PC-3 (cell line): ENCODE results near the gene ROGDI. TPM values are rescaled to one million over a fixed set of nuclear protein-coding genes. Genes with fewer than 3 reads are reported as not detected.

Experiments used
- ATAC-seq: fragments of 200-7000 bp; cut with Tn5 transposase; 2 replicates; pipeline ENCODE4 v1.9.1; 2020; ENCODE audit warnings: mild to moderate bottlenecking, moderate library complexity
- BruUV-seq: library from RNA; stranded (reverse); fragments of 400-500 nt; replicated peaks from 2 replicates; lab custom pipeline; 2021; lab: Mats Ljungman, UMichigan
- CTCF ChIA-PET: fragments of 300-600 bp; sonication (Branson Sonifier 250); formaldehyde crosslinking; loops from one replicate; lab custom pipeline; 2022; ENCODE audit warnings: antibody characterized with exemption; lab: Charles Lee
- POLR2A ChIA-PET: fragments of 300-600 bp; sonication (Branson Sonifier 250); formaldehyde crosslinking; loops from one replicate; lab custom pipeline; 2022; ENCODE audit warnings: antibody characterized with exemption; ENCODE audit not compliant: unreplicated experiment; lab: Charles Lee
- DNase-seq: peaks from one replicate; pipeline ENCODE4 v3.0.0-alpha.2; 2015
- H2AFZ ChIP-seq: fragments of 300-600 bp; sonication (generic); 2 replicates; pipeline ENCODE4 v1.6.0; 2016; ENCODE audit warnings: antibody characterized with exemption, low read length
- H3F3A ChIP-seq: fragments of 300-600 bp; sonication (generic); one replicate; pipeline ENCODE4 v1.6.0; 2017; ENCODE audit warnings: antibody characterized with exemption, low read length, control low read depth, mild to moderate bottlenecking; ENCODE audit not compliant: unreplicated experiment
- H3K27ac ChIP-seq: fragments of 300-600 bp; sonication (generic); 2 replicates; pipeline ENCODE4 v1.5.1; 2016; ENCODE audit warnings: mild to moderate bottlenecking, low read length
- H3K27me3 ChIP-seq: fragments of 300-600 bp; sonication (generic); 2 replicates; pipeline ENCODE4 v1.6.1; 2016; ENCODE audit warnings: low read length, mixed read lengths
- H3K36me3 ChIP-seq: fragments of 300-600 bp; sonication (generic); 2 replicates; pipeline ENCODE4 v1.6.1; 2016; ENCODE audit warnings: low read depth, mixed run types, low read length, mixed read lengths
- H3K4me1 ChIP-seq: fragments of 300-600 bp; sonication (generic); 2 replicates; pipeline ENCODE4 v1.5.1; 2016; ENCODE audit warnings: low read length; ENCODE audit not compliant: insufficient read depth
- H3K4me2 ChIP-seq: fragments of 300-600 bp; sonication (generic); 2 replicates; pipeline ENCODE4 v1.6.0; 2016; ENCODE audit warnings: low read length
- H3K4me3 ChIP-seq: fragments of 300-600 bp; sonication (generic); 2 replicates; pipeline ENCODE4 v1.5.1; 2016; ENCODE audit warnings: mild to moderate bottlenecking, low read length, mixed read lengths
- H3K79me2 ChIP-seq: fragments of 300-600 bp; sonication (generic); 2 replicates; pipeline ENCODE4 v1.6.1; 2017; ENCODE audit warnings: low read length, mixed read lengths
- H3K9ac ChIP-seq: fragments of 300-600 bp; sonication (generic); 2 replicates; pipeline ENCODE4 v1.6.0; 2016; ENCODE audit warnings: mild to moderate bottlenecking, low read length
- H3K9me2 ChIP-seq: fragments of 300-600 bp; sonication (generic); replicated peaks from 2 replicates; pipeline ENCODE4 v1.6.1; 2016; ENCODE audit warnings: mixed run types, low read length, mixed read lengths
- H3K9me3 ChIP-seq: fragments of 300-600 bp; sonication (generic); 2 replicates; pipeline ENCODE4 v1.6.1; 2016; ENCODE audit warnings: low read length, mixed read lengths
- H4K20me1 ChIP-seq: fragments of 300-600 bp; sonication (generic); 2 replicates; pipeline ENCODE4 v1.6.1; 2016; ENCODE audit warnings: low read length, mixed read lengths
- EZH2 ChIP-seq: fragments of 300-600 bp; sonication (generic); IDR thresholded peaks from one replicate; pipeline ENCODE4 v1.6.1; 2017; ENCODE audit warnings: antibody characterized with exemption, mild to moderate bottlenecking, low read length; ENCODE audit not compliant: unreplicated experiment
- EZH2phosphoT487 ChIP-seq: fragments of 300-600 bp; sonication (generic); IDR thresholded peaks from 2 replicates; pipeline ENCODE4 v1.6.1; 2018; ENCODE audit warnings: mild to moderate bottlenecking, antibody characterized with exemption, low read length, borderline replicate concordance
- intact Hi-C: fragments of 100-400 bp; cut with micrococcal nuclease; formaldehyde crosslinking; loops from 2 replicates; pipeline ENCODE4 v1.9.0; 2023
- total RNA-seq: library from RNA; depleted of rRNA; stranded (reverse); fragments of >200 nt; gene quantifications from 2 replicates; pipeline ENCODE4 v1.2.3, GENCODE V29; 2014
- TF ChIP-seq, protein P1 (sequence below): fragments of 300-600 bp; sonication (generic); conservative IDR thresholded peaks from 2 replicates; pipeline ENCODE4 v1.5.1; 2017; ENCODE audit warnings: antibody characterized with exemption, low read depth, mild to moderate bottlenecking, low read length

The ROGDI gene
- total RNA-seq, 1 experiment from 2014 or later = 23.3 TPM

DNA sequence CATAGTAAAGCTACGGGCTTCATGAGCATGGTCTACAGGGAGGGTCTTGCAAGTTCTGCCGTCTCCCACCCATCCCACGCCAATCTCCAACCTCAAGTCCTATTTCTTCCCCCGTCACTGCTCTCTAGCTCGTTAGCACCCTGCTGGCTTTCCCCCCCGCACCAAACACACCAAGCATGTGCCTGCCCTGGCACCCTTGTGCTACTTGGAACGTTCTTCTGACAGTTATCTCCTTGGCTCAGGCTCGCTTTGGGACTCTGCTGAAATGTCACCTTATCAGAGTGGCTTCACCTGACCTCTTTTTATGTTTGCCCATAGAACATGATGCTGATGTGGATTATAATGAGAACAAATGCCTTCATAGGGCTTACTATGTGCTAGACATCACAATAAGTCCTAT, 22.8 kb upstream of the ROGDI start:
- Histone ChIP-seq H3F3A (no peaks in the 10 kb centered on the region), H3K9me2 (no peaks in the 10 kb centered on the region), H2AFZ (no peak overlapping the region), H3K27ac (no peak overlapping the region), H3K4me3 (no peak overlapping the region), H3K36me3 (peaks cover 40% of the 10 kb centered on the region; the same call in 1 of the 2 replicates), H3K79me2 (no peaks in the 10 kb centered on the region), H3K4me1 (no peaks in the 10 kb centered on the region), H3K9ac (no peak overlapping the region), H3K9me3 (no peaks in the 10 kb centered on the region), H3K4me2 (no peak overlapping the region), H3K27me3 (no peaks in the 10 kb centered on the region), H4K20me1 (no peaks in the 10 kb centered on the region)
- ChIA-PET CTCF (no interaction called here), POLR2A (no interaction called here)
- BruUV-seq = no TSS peak
- no peak for TF ChIP-seq EZH2phosphoT487
- TF ChIP-seq EZH2 = no peak
- TF ChIP-seq, protein P1, sequence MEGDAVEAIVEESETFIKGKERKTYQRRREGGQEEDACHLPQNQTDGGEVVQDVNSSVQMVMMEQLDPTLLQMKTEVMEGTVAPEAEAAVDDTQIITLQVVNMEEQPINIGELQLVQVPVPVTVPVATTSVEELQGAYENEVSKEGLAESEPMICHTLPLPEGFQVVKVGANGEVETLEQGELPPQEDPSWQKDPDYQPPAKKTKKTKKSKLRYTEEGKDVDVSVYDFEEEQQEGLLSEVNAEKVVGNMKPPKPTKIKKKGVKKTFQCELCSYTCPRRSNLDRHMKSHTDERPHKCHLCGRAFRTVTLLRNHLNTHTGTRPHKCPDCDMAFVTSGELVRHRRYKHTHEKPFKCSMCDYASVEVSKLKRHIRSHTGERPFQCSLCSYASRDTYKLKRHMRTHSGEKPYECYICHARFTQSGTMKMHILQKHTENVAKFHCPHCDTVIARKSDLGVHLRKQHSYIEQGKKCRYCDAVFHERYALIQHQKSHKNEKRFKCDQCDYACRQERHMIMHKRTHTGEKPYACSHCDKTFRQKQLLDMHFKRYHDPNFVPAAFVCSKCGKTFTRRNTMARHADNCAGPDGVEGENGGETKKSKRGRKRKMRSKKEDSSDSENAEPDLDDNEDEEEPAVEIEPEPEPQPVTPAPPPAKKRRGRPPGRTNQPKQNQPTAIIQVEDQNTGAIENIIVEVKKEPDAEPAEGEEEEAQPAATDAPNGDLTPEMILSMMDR = no peak
- no peak for DNase-seq
- ATAC-seq = no peak
- intact Hi-C loops = no loop called here

DNA sequence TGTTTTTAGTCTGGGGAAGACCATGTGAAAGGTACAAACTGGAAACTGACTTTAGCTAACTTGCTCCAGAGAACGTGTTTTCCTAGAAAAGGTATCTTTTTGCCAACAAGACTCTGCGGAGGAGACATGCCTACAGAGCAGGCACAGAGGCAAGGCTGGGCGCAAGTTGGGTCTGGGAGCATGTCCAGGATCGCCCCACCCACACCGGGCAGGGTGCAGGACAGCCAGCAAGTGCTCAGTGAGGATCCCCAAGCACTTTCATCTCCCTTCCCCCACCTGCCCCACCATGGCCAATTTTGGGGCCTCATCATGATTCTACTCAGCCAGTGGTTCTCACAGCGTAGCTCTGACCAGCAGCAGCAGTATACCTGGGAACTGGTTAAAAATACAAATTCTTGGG, 18.2 kb upstream of the ROGDI start:
- Histone ChIP-seq H3K4me3 (no peak overlapping the region), H2AFZ (no peak overlapping the region), H3K4me1 (no peaks in the 10 kb centered on the region), H3K9me2 (no peaks in the 10 kb centered on the region), H3K9me3 (no peaks in the 10 kb centered on the region), H3F3A (no peaks in the 10 kb centered on the region), H3K9ac (no peak overlapping the region), H3K4me2 (no peak overlapping the region), H4K20me1 (no peaks in the 10 kb centered on the region), H3K27ac (no peak overlapping the region), H3K27me3 (no peaks in the 10 kb centered on the region), H3K36me3 (peaks cover 30% of the 10 kb centered on the region; the same call in 1 of the 2 replicates), H3K79me2 (no peaks in the 10 kb centered on the region)
- no peak for ATAC-seq
- intact Hi-C loops = no loop called here
- no peak for TF ChIP-seq EZH2
- no peak for TF ChIP-seq EZH2phosphoT487
- TF ChIP-seq, protein P1 = no peak
- CTCF ChIA-PET = no interaction called here
- POLR2A ChIA-PET = no interaction called here
- no peak for DNase-seq
- no TSS peak for BruUV-seq

DNA sequence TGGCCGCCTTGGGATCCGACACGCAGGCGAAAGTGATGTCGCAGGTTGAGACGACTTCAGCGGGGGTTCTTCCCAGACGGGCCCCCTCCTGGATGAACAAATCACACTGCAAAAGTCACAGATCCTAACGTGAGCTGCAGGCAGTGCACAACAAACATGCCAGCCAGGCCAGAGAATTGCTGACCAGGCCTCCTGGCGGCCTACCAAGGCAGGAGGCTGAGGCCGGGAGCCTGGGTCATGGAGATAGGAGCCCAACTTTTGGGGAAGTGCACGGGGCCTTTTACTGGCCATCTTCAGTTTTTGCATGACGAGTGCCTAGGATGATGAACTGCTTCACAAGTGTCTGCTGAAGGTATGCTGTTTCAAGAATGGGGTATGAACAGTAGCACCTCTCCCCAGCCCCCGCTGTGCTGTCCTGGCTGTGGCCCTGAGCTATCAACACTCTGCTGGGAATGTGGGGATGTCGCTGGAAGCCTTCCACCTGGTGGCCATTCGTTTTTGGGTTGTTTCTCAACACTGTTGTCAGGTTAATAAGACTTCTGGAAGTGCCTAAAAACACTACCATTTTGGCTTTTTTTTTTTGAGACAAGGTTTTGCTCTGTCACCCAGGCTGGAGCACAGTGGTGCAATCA, 12.2 kb upstream of the ROGDI start:
- ChIA-PET CTCF (no interaction called here), POLR2A (interaction anchor here (0.7 kb wide), 1 partner anchor 80 kb away, joined by 4 read pairs; no protein-coding TSS in a partner anchor)
- TF ChIP-seq EZH2phosphoT487 (no peak), EZH2 (no peak)
- TF ChIP-seq, protein P1 = no peak
- intact Hi-C loops = no loop called here
- H3F3A ChIP-seq = no peaks in the 10 kb centered on the region
- no peaks in the 10 kb centered on the region for H3K79me2 ChIP-seq
- no peaks in the 10 kb centered on the region for H4K20me1 ChIP-seq
- no peaks in the 10 kb centered on the region for H3K4me1 ChIP-seq
- H3K27me3 ChIP-seq = no peaks in the 10 kb centered on the region
- H3K4me2 ChIP-seq = no peak overlapping the region
- no peak overlapping the region for H3K4me3 ChIP-seq
- no peaks in the 10 kb centered on the region for H3K9me2 ChIP-seq
- BruUV-seq = no TSS peak
- DNase-seq = no peak
- H3K36me3 ChIP-seq = peaks cover 2% of the 10 kb centered on the region
- H3K27ac ChIP-seq = no peak overlapping the region
- no peak overlapping the region for H2AFZ ChIP-seq
- ATAC-seq = no peak
- H3K9ac ChIP-seq = no peak overlapping the region
- H3K9me3 ChIP-seq = no peaks in the 10 kb centered on the region
